IPS DF 6.9 (cell line): Measurements from ENCODE around the gene MYH7.
A peak's percentile ranks its signal among the peaks of the same experiment; 100 is the strongest.

Source experiments
- DNase-seq: peaks from one replicate; pipeline ENCODE4 v3.0.0-alpha.2; 2013; ENCODE audit warnings: low read depth, low spot score
- H3K27ac ChIP-seq: one replicate; pipeline ENCODE4 v1.5.1; 2013; ENCODE audit warnings: low read length, control low read depth
- H3K27me3 ChIP-seq: 2 replicates; pipeline ENCODE4 v1.6.1; 2013; ENCODE audit warnings: mild to moderate bottlenecking, low read length; ENCODE audit not compliant: control insufficient read depth, insufficient read depth
- H3K36me3 ChIP-seq: 2 replicates; pipeline ENCODE4 v1.6.1; 2013; ENCODE audit warnings: low read length; ENCODE audit not compliant: control insufficient read depth, insufficient read depth
- H3K4me1 ChIP-seq: 2 replicates; pipeline ENCODE4 v1.6.1; 2013; ENCODE audit warnings: low read length; ENCODE audit not compliant: control insufficient read depth, insufficient read depth
- H3K4me3 ChIP-seq: 2 replicates; pipeline ENCODE4 v1.5.1; 2013; ENCODE audit warnings: mild to moderate bottlenecking, low read length
- H3K9me3 ChIP-seq: 2 replicates; pipeline ENCODE4 v1.6.1; 2013; ENCODE audit warnings: low read length, inconsistent platforms; ENCODE audit not compliant: control insufficient read depth, insufficient read depth
- WGBS: extraction: QIAGEN DNeasy Blood & Tissue Kit; methylation state at CpG from one replicate; pipeline ENCODE4 v1.1.7; 2013; ENCODE audit warnings: mixed read lengths, missing lambda C conversion rate; ENCODE audit not compliant: insufficient read length, insufficient coverage; 5-methylcytosine and 5-hydroxymethylcytosine counted together

The MYH7 gene

DNA sequence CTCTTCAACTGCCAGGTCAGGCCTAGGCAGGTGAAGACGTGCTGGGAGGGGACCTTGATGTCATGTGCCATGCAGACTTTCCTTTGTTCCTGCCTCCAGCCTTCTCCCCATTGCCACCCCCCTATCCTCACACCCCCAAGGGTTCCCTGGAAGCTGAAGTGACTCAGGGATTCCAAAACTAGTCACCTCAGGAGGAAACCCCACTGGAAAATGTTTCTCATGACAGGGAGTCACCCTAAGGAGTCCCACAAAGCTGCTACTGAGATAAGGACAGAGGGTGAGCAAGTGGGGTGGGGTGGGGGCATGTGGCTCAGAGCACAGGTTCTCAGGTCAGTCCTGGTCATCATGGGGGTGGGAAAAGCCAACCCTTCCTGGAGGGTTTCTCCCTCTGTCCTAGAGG is 65.2 kb downstream of the MYH7 start:
- Histone ChIP-seq H3K27me3 (no peaks in the 10 kb centered on the region), H3K4me3 (no peak overlapping the region), H3K36me3 (no peaks in the 10 kb centered on the region), H3K9me3 (no peaks in the 10 kb centered on the region), H3K4me1 (peaks cover 4% of the 10 kb centered on the region; the same call in 1 of the 2 replicates), H3K27ac (no peak overlapping the region)
- no peak for DNase-seq
- WGBS: no CpG with 5 or more reads among the region's 1 CpG

DNA sequence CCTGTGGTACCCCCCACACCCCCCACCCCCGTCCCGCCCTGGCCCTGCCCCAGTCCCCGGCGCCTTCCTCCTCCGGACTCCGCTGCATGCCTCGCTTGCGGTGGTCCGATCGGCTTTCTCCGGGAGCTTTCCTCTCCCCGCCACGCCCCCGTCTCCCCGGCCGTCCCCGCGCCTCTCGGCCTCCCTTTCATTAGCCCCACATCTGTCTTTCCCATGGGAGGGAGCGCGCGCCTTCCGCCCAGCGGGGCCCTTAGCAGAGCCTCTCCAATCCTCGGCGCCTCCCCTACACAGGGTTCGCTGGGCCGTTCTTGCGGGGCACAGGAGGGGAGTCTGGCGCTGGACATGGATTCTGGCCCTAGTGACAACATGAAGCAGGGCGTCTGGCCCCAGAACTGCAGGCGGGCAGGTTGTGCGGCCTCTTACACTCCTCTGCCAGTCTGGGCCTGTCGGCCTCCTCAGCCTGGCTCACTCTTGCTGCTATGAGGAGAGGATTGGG is 69.0 kb downstream of the MYH7 start:
- Histone ChIP-seq H3K9me3 (no peaks in the 10 kb centered on the region), H3K4me3 (peak overlapping the region; percentile 54; the same call in 1 of the 2 replicates), H3K27me3 (no peaks in the 10 kb centered on the region), H3K27ac (no peak overlapping the region), H3K36me3 (no peaks in the 10 kb centered on the region), H3K4me1 (peaks cover 6% of the 10 kb centered on the region; the same call in 1 of the 2 replicates)
- DNase-seq: no peak
- WGBS: no CpG with 5 or more reads among the region's 34 CpGs

DNA sequence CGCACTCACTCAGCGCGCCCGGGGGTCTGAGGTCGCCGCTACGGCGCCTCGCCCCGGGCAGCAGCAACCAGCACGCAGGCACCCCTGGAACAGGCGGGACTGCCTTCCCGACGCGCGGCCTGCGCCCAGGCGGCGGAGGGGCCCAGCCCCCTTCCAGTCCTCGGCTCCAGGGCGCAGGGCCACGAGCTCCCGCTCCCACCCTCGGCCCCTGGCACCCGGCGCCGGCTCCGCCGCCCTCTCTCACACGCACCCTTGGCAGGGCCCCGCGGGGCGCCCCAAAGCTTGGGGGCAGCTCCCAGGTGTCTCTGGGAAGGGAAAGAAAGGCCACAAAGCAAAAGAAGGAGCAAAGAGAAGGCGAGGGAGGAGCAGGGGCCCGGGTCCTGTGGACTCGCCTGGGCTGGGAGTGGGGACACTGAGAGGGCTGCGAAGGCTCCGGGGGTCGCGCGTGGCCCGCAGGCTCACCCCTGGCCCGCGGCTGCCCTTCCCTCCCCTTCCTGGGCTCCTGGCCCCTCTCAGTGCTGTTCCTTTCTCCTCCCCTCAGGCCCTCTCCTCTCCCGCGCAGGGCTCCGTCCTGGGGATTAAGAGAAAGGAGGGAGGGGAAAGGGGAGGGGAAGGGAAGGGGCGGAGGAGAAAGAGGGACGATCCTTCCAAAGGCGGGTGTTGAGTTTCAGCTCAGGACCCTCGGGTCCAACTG is 69.6 kb downstream of the MYH7 start:
- Histone ChIP-seq H3K27ac (no peak overlapping the region), H3K36me3 (no peaks in the 10 kb centered on the region), H3K4me3 (peak overlapping the region; percentile 54), H3K9me3 (no peaks in the 10 kb centered on the region), H3K27me3 (no peaks in the 10 kb centered on the region), H3K4me1 (peaks cover 6% of the 10 kb centered on the region; the same call in 1 of the 2 replicates)
- WGBS: no CpG with 5 or more reads among the region's 51 CpGs
- DNase-seq: no peak

DNA sequence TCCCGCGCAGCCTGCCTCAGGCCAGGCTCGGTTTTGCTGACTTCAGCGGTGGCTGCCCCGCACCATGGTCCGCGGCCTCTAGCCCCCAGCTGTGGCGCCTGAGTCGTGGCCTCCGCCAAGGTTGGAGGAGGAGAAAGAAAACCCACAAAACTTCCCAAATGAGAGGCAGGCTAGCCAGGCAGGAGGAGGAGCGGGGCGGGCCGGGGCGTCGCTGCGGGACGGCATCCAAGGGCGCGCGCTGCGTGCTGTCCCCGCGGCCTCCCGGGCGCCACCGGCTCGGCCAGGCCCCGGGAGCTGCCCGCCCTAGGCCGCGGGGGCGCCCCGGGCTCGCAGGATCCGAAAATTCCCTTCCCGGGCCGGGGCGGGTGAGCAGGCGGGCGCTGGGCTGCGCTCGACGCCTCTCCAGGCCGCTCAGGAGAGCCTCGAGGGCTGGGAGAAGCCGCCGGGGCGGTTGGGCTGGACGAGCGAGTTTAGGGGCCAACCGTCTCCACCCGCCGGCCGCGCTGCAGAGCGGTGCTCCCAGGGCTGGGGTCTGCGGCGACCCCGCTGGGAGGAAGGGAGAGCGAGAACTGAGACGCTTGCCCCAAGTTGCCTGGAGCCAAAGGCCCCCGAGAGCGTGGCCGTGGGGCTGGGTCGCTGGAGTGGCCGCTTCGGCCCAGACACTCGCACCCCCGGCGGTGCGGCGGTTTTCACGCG is 70.3 kb downstream of the MYH7 start, which contains the start of gene EFS:
Gene EFS, minus strand, starts transcription at position 137 of the 696 bp plus-strand sequence. CDS start 147 bp downstream, outside the sequence.
- Histone ChIP-seq H3K4me3 (peak within 1 kb of the TSS; percentile 54), H3K4me1 (peaks cover 6% of the 10 kb centered on the region; the same call in 1 of the 2 replicates), H3K27ac (no peak within 1 kb of the TSS), H3K9me3 (no peaks in the 10 kb centered on the region), H3K27me3 (no peaks in the 10 kb centered on the region), H3K36me3 (no peaks in the 10 kb centered on the region; the same call in 1 of the 2 replicates)
- DNase-seq: no peak
- WGBS: no CpG with 5 or more reads among the region's 74 CpGs

DNA sequence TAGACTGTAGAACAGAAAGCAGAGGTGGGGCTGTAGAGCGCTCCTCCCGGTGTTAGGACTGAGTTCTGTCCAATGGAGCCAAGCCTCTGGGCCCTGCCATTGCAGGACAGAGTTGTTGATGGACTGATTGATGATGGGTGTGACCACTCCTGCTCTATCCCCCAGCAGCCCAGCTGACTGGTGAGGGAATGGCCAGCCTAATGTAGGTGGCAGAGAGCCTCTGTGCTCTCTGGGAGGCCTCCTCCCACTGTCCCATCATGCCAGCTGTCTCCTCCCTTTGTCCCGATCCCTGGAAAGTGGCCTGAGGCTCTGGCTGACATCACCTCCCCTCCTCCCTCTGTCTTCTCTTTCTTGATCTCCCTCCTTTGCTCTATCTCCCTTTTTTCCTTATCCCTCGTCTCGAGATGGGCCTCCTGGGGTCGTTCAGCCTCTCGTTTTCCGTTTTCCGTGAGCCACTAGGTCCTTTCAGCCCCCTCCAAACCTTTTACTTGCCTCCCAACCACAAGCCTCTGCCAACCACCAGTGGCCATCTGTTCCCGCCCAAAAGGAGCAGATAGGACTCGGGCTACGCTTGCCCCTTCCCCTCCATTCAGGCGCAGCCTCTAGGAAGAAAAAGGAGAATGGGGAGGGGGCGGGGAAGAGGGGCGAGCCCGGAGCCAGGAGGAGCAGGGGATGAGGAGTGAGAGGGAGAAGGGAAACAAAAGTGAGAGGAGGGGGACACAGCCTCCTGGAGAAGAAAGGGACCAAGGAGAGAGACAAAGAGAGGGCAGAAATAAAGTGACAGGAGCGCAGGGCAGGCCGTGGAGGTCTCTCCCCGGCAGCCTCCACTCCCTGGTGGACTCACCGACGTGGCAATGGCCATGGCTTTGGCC is 71.1 kb downstream of the MYH7 start:
- no peak for DNase-seq
- no peak overlapping the region for H3K27ac ChIP-seq
- H3K4me1 ChIP-seq: peaks cover 6% of the 10 kb centered on the region; the same call in 1 of the 2 replicates
- no peaks in the 10 kb centered on the region for H3K9me3 ChIP-seq
- no peaks in the 10 kb centered on the region for H3K27me3 ChIP-seq
- peak overlapping the region; percentile 54; the same call in 1 of the 2 replicates for H3K4me3 ChIP-seq
- H3K36me3 ChIP-seq: peaks cover 4% of the 10 kb centered on the region; the same call in 1 of the 2 replicates
- WGBS: no CpG with 5 or more reads among the region's 21 CpGs
